ENCODE measurements around the gene PAAF1. TPM values are rescaled to one million over a fixed set of nuclear protein-coding genes. Genes with fewer than 3 reads are reported as not detected.
A peak's percentile ranks its signal among the peaks of the same experiment; 100 is the strongest.

The PAAF1 gene
- total RNA-seq, 3 donors from 2014 or later: 13.8 to 19.7 (median 14.8) TPM

DNA sequence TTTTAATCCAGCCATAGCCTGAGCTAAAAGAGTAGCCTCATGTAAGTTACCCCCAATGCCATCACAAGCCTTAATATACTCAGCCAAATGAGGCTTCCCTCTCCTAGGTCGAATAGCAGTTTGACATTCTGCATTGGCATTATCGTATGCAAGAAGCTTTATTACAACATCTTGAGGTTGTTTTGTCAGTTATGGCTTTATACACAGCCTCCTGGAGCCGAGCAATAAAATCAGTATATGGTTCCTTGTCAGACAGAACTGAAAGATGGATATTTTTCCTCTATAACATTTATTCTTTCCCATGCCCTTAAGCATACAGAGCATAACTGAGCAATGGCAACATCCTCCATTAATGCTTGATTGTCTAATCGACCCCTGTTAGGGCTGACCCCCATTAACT, 68.6 kb downstream of the PAAF1 start:
- intact Hi-C loops (cut with DNase I, micrococcal nuclease): no loop called here
- H3K9me3 ChIP-seq: peaks cover 7% of the 10 kb centered on the region
- peaks cover 3% of the 10 kb centered on the region for H3K4me1 ChIP-seq (ENCODE audit: low read depth)
- no peak for TF ChIP-seq CTCF (IDR thresholded peaks at IDR 0.05)
- no peak for DNase-seq
- H3K4me3 ChIP-seq: no peak overlapping the region
- peak; percentile 54 for ATAC-seq
- H3K36me3 ChIP-seq (ENCODE audit: low read depth): no peaks in the 10 kb centered on the region

DNA sequence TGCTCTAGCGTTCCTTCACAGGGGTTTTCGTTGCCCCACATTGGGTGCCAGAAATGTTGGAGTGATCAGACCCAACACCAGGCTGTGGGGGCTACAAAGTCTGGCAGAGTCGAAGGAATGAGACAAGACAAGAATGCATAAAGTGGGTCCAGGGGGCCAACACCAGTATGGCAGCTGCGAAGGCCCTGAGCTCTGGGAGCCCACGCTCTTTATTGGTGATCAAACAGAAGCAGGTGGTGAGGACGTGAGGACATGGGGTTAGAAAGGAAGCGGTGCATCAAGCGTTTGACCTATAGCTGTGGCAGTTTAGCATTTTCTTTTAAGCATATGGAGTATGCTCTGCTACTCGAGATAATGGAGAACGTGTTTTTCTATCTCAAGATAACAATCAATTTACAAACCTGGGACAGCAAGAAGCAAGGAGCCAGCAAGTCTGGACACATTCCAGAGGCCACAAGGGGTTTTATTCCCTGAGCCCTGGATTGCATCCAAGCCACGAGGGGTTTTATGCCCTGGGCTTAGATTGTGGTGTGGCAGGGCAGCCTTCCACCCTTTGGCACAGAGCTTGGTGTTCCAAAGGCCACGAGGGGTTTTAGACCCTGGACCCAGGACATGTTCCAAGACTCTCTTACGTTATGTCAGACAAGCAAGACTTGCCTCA, 70.1 kb downstream of the PAAF1 start:
- no peak for TF ChIP-seq CTCF (IDR thresholded peaks at IDR 0.05)
- no peak for DNase-seq
- intact Hi-C loops (cut with DNase I, micrococcal nuclease): no loop called here
- Histone ChIP-seq H3K36me3 (ENCODE audit: low read depth) (no peaks in the 10 kb centered on the region), H3K4me1 (ENCODE audit: low read depth) (peaks cover 3% of the 10 kb centered on the region), H3K9me3 (peaks cover 2% of the 10 kb centered on the region), H3K4me3 (no peak overlapping the region)
- no peak for ATAC-seq

GRCh38 chr11:73949246-73949645, 72.4 kb downstream of the PAAF1 start:
- ATAC-seq: no peak
- Histone ChIP-seq H3K4me3 (no peak overlapping the region), H3K4me1 (ENCODE audit: low read depth) (peaks cover 3% of the 10 kb centered on the region), H3K36me3 (ENCODE audit: low read depth) (no peaks in the 10 kb centered on the region), H3K9me3 (no peaks in the 10 kb centered on the region)
- TF ChIP-seq CTCF (IDR thresholded peaks at IDR 0.05): no peak
- no peak for DNase-seq
- intact Hi-C loops (cut with DNase I, micrococcal nuclease): no loop called here

DNA sequence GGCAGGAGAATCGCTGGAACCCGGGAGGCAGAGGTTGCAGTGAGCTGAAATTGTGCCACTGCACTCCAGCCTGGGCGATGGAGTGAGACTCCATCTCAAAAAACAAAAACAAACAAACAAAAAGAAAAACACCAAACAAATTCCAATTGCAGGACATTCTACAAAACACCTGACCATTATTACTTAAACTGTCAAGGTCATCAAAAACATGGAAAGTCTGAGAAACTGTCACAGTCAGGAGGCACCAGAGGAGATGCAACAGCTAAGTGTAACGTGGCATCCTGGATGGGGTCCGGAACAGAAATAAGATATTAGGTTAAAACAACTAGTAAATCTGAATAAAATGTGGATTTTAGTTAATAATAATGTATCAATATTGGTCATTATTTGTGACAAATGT, 73.1 kb downstream of the PAAF1 start:
- ATAC-seq: no peak
- Histone ChIP-seq H3K9me3 (no peaks in the 10 kb centered on the region), H3K4me3 (no peak overlapping the region), H3K4me1 (ENCODE audit: low read depth) (peaks cover 3% of the 10 kb centered on the region), H3K36me3 (ENCODE audit: low read depth) (no peaks in the 10 kb centered on the region)
- TF ChIP-seq CTCF (IDR thresholded peaks at IDR 0.05): no peak
- intact Hi-C loops (cut with DNase I, micrococcal nuclease): no loop called here
- DNase-seq: no peak

DNA sequence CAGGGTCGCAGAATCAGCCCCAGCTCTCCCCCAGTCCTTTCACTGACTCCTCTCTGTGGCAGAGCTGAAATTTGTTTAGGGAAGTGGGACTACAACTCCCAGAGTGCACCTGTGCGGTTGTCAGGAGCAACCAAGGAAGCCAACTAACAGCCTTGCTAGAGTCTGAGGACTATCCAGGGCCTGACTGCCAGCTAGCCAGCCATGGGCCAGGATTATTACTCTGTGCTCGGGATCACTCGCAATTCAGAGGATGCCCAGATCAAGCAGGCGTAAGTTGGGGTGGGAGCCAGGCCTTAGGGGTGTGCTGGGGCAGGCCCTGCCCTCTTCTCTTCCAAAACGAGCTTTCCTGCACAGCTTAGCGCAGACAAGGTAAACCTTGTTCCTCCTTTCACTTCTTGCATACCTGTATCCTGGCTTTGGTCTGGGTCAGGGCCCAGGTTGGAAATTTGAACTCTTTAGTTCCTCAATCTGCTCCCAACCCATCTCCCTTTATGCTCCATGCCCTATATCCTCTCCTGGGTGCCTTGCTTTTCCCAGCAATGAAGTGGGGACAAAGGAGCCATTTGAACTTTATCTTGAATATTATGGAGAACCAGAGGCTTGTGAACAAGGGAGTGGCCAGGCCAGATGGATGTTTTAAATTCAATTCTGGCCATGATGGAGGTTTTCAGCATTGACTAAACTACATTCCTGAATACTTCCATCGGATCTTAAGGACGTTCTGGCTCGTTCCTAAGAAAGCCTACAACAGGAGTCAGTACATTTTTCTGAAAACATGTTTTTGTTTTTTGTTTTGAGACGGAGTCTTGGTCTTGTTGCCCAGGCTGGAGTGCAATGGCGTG, 74.3 kb downstream of the PAAF1 start, which contains the start of gene DNAJB13:
DNAJB13 (plus strand) TSS at position 158 of the 842 bp plus-strand sequence; CDS start at position 202, 44 bp downstream.
- Histone ChIP-seq H3K4me3 (no peak within 1 kb of the TSS), H3K9me3 (no peaks in the 10 kb centered on the region), H3K36me3 (ENCODE audit: low read depth) (no peaks in the 10 kb centered on the region), H3K4me1 (ENCODE audit: low read depth) (no peaks in the 10 kb centered on the region)
- intact Hi-C loops (cut with DNase I, micrococcal nuclease): no loop called here
- ATAC-seq (peak; percentile 78), DNase-seq (peak in 1 of 3 donors; percentile 62)
- no peak for TF ChIP-seq CTCF (IDR thresholded peaks at IDR 0.05)
